ENCODE measurements around the gene SPAAR. TPM values are rescaled to one million over a fixed set of nuclear protein-coding genes. Genes with fewer than 3 reads are reported as not detected.
"Not testable (repeated sequence)": the region's sequence is repeated elsewhere in the genome, so short reads cannot be mapped to it uniquely, and the experiment has no call there.

The SPAAR gene
- total RNA-seq, 1 experiment from 2014 or later: not detected

GRCh38 chr9:35908504-35909125, 675 bp upstream of the SPAAR start:
- Histone ChIP-seq H3K36me3 (no peaks in the 10 kb centered on the region), H3K27me3 (replicated peaks) (no peaks in the 10 kb centered on the region), H3K4me1 (replicated peaks) (peaks cover 58% of the 10 kb centered on the region), H3K9me3 (replicated peaks) (no peaks in the 10 kb centered on the region), H3K4me3 (no peak overlapping the region), H3K27ac (peak overlapping the region; percentile 94)
- peak; percentile 0 to 53 for DNase-seq (ENCODE audit: low read depth in 1 of 2, low spot score in 2 of 2)

GRCh38 chr9:35909687-35910612, 660 bp downstream of the SPAAR start:
- H3K4me3 ChIP-seq: no peak overlapping the region

GRCh38 chr9:35910613-35911359, 1.5 kb downstream of the SPAAR start:
- Histone ChIP-seq H3K4me3 (no peak overlapping the region), H3K36me3 (no peaks in the 10 kb centered on the region), H3K27me3 (replicated peaks) (no peaks in the 10 kb centered on the region), H3K27ac (no peak overlapping the region), H3K4me1 (replicated peaks) (peaks cover 47% of the 10 kb centered on the region), H3K9me3 (replicated peaks) (no peaks in the 10 kb centered on the region)
- peak in 1 of 2 experiments; percentile 23 for DNase-seq (ENCODE audit: low read depth in 1 of 2, low spot score in 2 of 2)

More at GRCh38 chr9:35909687-35910612, 660 bp downstream of the SPAAR start:
- Histone ChIP-seq H3K27ac (no peak overlapping the region), H3K36me3 (no peaks in the 10 kb centered on the region), H3K27me3 (replicated peaks) (no peaks in the 10 kb centered on the region), H3K4me1 (replicated peaks) (peaks cover 56% of the 10 kb centered on the region), H3K9me3 (replicated peaks) (no peaks in the 10 kb centered on the region)
- DNase-seq (ENCODE audit: low read depth in 1 of 2, low spot score in 2 of 2): no peak

- Histone ChIP-seq H3K36me3 (no peaks in the 10 kb centered on the region), H3K9me3 (replicated peaks) (no peaks in the 10 kb centered on the region), H3K27me3 (replicated peaks) (no peaks in the 10 kb centered on the region), H3K27ac (no peak overlapping the region), H3K4me1 (replicated peaks) (peaks cover 38% of the 10 kb centered on the region), H3K4me3 (no peak overlapping the region)
- no peak for DNase-seq (ENCODE audit: low read depth in 1 of 2, low spot score in 2 of 2)
Observed at GRCh38 chr9:35911690-35912089, 2.4 kb downstream of the SPAAR start.

GRCh38 chr9:35912791-35913400, 3.6 kb downstream of the SPAAR start:
- Histone ChIP-seq H3K36me3 (no peaks in the 10 kb centered on the region), H3K27ac (no peak overlapping the region), H3K9me3 (replicated peaks) (no peaks in the 10 kb centered on the region), H3K4me3 (no peak overlapping the region), H3K4me1 (replicated peaks) (peaks cover 26% of the 10 kb centered on the region), H3K27me3 (replicated peaks) (no peaks in the 10 kb centered on the region)
- DNase-seq (ENCODE audit: low read depth in 1 of 2, low spot score in 2 of 2): no peak

GRCh38 chr9:35913429-35913828, 4.1 kb downstream of the SPAAR start:
- H3K27me3 ChIP-seq (replicated peaks); DNase-seq (ENCODE audit: low read depth in 1 of 2, low spot score in 2 of 2): not testable (repeated sequence)
- H3K4me1 ChIP-seq (replicated peaks): peaks cover 21% of the 10 kb centered on the region

GRCh38 chr9:35914301-35914807, 5.1 kb downstream of the SPAAR start:
- Histone ChIP-seq H3K36me3 (no peaks in the 10 kb centered on the region), H3K27ac (no peak overlapping the region), H3K4me3 (no peak overlapping the region), H3K27me3 (replicated peaks) (no peaks in the 10 kb centered on the region), H3K4me1 (replicated peaks) (peaks cover 12% of the 10 kb centered on the region), H3K9me3 (replicated peaks) (no peaks in the 10 kb centered on the region)
- peak; percentile 18 to 47 for DNase-seq (ENCODE audit: low read depth in 1 of 2, low spot score in 2 of 2)

More at GRCh38 chr9:35913429-35913828, 4.1 kb downstream of the SPAAR start:
- not testable (repeated sequence) for H3K4me3 ChIP-seq; H3K9me3 ChIP-seq (replicated peaks); H3K27ac ChIP-seq; H3K36me3 ChIP-seq

- Histone ChIP-seq H3K4me3 (no peak overlapping the region), H3K27me3 (replicated peaks) (no peaks in the 10 kb centered on the region), H3K9me3 (replicated peaks) (no peaks in the 10 kb centered on the region), H3K4me1 (replicated peaks) (peaks cover 1% of the 10 kb centered on the region; the same call in 1 of the 2 replicates), H3K36me3 (no peaks in the 10 kb centered on the region), H3K27ac (no peak overlapping the region)
- no peak for DNase-seq (ENCODE audit: low read depth in 1 of 2, low spot score in 2 of 2)
Observed at GRCh38 chr9:35915681-35916294, 6.5 kb downstream of the SPAAR start.

- no peaks in the 10 kb centered on the region for H3K4me1 ChIP-seq (replicated peaks)
- no peak overlapping the region for H3K27ac ChIP-seq
- no peaks in the 10 kb centered on the region for H3K9me3 ChIP-seq (replicated peaks)
- H3K36me3 ChIP-seq: no peaks in the 10 kb centered on the region
- DNase-seq (ENCODE audit: low read depth in 1 of 2, low spot score in 2 of 2): no peak
- H3K4me3 ChIP-seq: no peak overlapping the region
- no peaks in the 10 kb centered on the region for H3K27me3 ChIP-seq (replicated peaks)
Observed at GRCh38 chr9:35917261-35917660, 8.0 kb downstream of the SPAAR start.

GRCh38 chr9:35918780-35919179, 9.5 kb downstream of the SPAAR start:
- no peak for DNase-seq (ENCODE audit: low read depth in 1 of 2, low spot score in 2 of 2)
- Histone ChIP-seq H3K27ac (no peak overlapping the region), H3K27me3 (replicated peaks) (no peaks in the 10 kb centered on the region), H3K4me3 (no peak overlapping the region), H3K9me3 (replicated peaks) (no peaks in the 10 kb centered on the region), H3K4me1 (replicated peaks) (peaks cover 6% of the 10 kb centered on the region), H3K36me3 (no peaks in the 10 kb centered on the region)

GRCh38 chr9:35919212-35920008, 10.1 kb downstream of the SPAAR start:
- Histone ChIP-seq H3K36me3 (no peaks in the 10 kb centered on the region), H3K27me3 (replicated peaks) (no peaks in the 10 kb centered on the region), H3K4me1 (replicated peaks) (peaks cover 13% of the 10 kb centered on the region), H3K9me3 (replicated peaks) (no peaks in the 10 kb centered on the region), H3K27ac (no peak overlapping the region), H3K4me3 (no peak overlapping the region)
- no peak for DNase-seq (ENCODE audit: low read depth in 1 of 2, low spot score in 2 of 2)

- no peak for DNase-seq (ENCODE audit: low read depth in 1 of 2, low spot score in 2 of 2)
- peaks cover 20% of the 10 kb centered on the region for H3K4me1 ChIP-seq (replicated peaks)
- no peaks in the 10 kb centered on the region; the same call in 1 of the 2 replicates for H3K9me3 ChIP-seq (replicated peaks)
- no peaks in the 10 kb centered on the region for H3K36me3 ChIP-seq
- H3K4me3 ChIP-seq: no peak overlapping the region
- no peaks in the 10 kb centered on the region for H3K27me3 ChIP-seq (replicated peaks)
- no peak overlapping the region for H3K27ac ChIP-seq
Observed at GRCh38 chr9:35920051-35920620, 10.8 kb downstream of the SPAAR start.
